RKO (cell line): ENCODE results near the gene GGACT.

Experiments used
- DNase-seq: peaks from one replicate; pipeline ENCODE4 v3.0.0-alpha.2; 2016; ENCODE audit warnings: low spot score

GGACT gene

DNA sequence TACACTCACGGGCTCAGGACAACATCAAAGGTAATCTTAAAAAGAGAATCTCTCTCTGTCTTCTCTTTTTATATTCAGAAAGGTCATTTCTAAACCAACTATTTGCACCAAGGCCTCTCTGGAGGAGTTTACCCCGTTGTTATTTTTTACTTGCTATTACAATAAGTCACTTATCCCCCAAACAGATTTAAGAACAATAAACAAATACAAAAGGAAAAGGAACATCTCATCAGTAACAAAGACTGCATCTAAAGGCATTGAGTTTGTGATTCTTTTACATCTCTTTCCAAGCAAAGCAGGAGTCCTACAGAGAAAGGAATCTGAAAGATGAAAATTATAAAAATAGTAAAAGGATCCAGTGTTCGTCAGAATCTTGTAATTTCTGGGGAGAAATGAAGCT, 75.4 kb downstream of the GGACT start:
- no peak for DNase-seq

DNA sequence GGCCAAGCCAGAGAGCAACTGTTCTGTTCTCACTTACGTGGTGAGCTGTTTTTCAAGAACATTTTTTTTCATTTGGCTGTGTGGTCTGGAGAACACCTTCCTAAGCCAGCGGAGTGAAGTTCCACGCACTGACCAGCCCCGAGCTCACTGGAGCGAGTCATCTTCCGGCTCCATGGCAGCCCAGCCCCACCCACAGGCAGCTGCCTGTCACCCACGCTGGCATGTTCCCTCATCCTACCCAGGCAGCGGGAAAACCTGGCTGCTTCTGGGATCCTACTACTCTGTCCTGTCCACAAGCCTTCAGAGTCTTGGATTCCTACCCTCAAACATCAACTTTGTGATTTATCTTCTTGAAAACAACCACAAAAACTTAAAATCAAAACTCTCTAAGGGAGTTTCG, 76.2 kb downstream of the GGACT start:
- DNase-seq: peak; percentile 8

DNA sequence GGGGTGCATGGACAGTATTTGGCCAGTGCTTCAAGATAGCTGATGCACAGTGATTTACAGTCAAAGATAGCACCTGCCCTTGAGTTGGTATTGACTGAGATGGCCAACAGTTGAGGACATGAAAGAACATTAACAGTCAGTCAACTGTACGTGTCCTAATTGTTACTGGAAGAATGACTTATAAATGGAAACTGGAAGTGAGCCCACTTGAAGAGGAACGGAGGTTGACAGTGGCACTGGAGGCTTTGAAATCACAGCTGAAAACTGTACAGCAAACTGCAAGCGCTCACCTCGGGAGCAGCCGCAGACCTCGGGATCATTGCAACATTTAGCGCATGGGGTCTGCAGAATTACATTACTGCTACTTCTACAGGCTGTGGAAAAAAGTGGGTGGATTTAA, 77.1 kb downstream of the GGACT start:
- no peak for DNase-seq

DNA sequence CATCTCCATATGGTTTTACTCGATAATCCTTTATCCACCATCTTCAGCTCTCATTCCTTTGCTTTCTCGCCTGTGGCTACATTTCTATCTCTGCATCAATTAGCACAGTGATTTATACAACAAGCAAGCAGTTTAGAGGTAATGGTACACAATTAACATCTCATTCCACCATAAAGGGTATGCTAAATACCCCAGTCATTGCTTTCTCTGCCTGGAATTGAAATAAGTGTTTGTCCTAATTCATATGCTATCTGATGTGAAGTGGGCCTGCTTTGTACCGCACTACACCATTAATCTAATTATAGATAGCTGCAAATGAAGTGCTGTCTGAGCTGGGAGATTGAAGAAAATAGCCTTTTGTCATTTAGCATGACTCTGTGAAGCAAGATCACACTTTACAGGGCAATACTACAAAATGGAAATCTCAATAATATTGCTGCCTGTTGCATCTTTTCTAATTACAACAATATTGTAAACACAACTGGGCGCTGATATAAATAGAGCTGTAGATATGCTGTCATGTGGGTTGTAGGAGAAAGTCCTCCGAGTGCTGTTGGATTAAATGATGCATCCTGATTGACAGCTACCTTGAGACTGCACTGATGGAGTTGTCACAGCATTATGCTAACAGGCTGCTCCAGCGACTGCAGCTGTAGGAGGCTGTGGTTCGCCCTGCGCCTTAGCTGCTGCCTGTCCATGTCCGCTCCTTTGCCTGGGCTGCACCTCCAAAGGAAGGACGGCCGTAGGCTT, 78.2 kb downstream of the GGACT start:
- DNase-seq: no peak

DNA sequence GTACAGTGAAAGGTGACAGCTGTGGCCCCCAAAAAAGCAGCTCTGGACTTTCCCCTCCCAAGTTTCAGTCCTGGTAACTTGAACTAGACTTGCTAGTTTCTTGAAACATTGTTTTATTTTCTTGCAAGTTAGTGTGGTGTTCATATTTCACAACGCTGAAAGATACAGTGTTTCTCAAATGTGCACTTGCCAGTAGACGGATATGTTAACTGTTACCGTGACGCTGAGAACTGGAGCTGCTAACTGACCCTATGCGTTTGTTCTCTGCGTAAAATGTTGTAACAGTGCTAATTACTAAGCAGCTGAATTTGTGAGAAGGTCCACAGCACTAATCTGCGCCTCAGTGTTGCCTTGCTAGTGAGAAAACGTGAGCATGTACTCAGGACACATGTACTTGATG, 79.6 kb downstream of the GGACT start:
- no peak for DNase-seq

DNA sequence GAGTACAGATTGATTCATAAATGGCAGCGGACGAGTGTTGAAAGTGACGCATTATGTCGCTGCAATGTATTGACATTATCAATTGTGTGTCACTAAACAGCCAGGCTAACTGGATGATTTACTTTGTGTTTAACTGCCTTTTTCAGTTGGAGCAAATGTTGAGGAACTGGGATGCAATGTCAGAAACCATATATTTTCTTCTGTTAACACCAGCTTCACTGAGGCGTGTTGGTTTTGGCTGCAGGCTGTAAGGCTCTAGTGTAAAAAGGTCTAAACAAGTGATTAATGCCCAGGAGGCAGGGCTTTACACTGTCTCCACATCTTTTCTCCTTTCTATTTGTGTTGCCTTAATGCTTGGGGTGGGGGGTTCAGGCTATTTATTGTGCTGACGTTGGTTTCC, 80.1 kb downstream of the GGACT start:
- no peak for DNase-seq

DNA sequence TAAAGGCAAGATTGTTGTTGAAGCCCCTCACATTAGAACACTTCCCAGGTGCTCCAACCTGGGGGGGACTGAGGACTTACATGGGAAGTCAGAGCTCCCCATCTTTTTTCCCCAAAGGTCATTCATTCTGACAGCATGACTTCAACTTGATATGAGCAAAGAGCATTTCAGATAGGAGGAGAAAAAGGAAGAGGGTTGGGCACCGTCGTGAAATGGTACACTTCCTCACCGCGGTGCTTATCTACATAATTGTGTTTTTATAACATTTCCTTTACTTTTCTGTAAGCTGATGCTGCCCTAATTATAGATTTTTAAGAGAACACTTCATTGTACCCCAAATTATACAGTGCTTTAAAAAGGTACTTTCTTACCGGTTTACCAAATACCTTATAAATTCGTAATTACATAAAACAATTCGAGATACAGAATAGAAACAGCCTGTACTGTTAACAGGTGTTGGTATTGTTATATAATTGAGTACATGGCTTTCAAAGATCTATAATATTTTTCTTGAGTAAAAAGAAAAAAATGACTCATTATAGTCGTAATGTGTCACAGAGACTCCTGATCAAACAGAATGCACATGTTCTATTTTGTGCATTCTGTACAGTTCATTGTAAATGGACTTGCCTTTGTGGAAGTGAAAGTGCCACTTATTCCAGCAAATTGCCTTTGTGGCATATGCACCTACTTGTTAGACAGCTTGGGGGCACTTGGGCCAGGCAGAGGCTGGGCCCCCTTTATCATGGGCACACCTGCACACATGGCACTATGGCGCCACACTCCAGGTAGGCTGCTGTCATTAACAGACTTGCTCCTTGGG, 81.8 kb downstream of the GGACT start:
- no peak for DNase-seq

DNA sequence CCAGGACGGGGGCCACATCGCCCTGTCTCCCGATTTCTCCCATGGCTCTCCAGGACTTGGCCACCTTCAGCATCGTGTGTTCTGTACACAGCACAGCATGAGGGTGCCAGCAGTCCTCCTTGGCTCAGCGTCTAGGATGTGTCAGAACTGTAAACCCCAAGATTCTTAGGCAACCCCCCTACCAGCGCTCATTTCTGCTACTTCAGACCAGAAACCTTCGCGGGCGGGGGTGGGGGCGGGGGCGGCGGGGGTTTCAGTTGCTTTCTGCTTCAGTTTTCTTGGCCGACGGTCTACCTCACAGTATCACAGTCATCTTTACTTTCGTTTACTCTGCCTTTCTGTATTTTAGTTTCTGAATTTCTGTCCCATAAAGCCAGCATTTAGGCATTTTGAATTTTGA, 82.4 kb downstream of the GGACT start:
- no peak for DNase-seq

DNA sequence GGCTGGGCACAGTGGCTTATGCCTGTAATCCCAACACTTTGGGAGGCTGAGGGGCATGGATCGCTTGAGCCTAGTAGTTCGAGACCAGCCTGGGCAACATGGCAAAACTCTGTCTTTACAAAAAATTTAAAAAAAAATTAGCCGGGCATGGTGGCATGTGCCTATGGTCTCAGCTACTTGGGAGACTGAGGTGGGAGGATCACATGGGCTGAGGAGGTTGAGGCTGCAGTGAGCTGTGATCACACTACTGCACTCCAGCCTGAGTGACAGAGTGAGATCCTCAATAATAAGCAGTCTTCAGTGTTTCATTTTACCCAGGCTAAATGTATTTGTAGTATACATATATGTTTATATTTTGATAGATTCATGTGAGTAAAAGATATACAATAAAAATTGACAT, 85.0 kb downstream of the GGACT start:
- no peak for DNase-seq

DNA sequence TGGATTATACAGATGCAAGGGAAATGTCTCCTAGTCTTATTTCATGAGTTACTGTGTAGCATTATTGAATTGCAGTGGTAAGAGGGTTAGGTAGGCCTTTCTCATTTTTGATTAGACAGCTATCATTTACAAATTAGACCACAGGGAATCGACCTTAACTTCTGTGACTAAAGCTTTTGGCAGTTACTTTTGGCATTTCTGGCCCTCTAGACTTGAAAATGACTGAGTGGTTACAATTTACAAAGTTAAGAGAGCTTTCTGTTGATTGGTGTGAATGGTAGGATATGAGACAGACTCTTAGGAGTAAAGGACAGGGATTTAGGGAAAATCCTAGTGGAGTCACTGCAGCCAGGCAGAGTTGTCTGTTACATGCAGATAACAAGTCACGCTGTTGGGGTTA, 86.1 kb downstream of the GGACT start:
- no peak for DNase-seq

DNA sequence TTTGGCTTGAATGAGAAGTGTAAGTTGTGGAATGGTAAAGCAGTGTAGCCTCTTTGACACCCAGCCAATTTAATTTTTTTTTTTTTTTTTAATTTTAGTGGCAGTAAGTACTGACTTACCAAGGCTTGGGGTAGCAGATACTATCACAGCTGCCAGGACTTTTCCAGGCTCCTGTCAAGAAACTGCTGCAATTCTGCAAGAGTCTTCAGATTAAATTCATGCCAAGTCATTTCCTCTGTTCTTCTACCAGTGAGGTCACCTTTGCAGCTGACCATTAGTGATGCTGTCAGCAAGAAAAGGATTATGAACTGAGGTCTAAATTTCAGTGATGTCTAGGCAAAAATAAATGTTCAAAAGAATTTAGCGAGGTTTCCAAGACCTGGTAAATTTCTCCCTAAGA, 91.2 kb downstream of the GGACT start:
- peak; percentile 30 for DNase-seq

DNA sequence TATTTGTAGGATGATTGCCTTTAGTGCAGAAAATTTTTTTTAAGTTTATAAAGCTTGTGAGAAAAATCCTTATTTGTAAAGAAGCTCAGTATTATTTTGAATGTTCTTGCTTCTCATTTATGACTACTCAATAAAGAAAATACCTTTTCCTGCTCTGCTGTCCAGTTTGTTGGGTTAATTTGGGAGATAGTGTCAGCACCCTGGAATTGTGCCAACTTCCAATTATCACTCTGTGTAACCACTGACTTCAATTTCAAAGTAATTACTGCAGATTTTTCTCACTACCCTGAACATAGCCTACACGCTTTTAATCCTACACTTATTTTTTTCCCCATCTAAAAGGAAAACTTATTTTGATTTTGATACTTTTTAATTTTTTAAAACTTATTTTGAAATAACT, 93.1 kb downstream of the GGACT start:
- no peak for DNase-seq

DNA sequence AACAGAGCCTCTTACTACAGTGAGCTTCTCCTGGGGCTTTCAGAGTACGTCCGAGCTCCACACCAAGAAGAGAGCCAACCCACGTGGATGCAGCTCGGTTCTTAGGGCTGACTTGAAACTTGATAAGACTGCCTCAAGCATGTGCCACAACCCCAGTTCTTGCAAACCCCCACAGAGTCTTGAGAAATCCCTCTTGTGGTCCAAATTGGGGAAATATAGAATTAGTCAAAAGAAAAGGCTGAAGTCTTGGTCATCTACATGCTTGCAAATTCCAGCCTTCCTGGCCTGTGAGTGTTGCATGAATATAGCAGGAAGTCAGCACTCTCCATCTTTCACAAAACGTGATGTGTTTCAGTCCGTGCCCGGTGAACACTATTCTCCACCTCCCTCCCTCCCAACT, 95.2 kb downstream of the GGACT start:
- no peak for DNase-seq

DNA sequence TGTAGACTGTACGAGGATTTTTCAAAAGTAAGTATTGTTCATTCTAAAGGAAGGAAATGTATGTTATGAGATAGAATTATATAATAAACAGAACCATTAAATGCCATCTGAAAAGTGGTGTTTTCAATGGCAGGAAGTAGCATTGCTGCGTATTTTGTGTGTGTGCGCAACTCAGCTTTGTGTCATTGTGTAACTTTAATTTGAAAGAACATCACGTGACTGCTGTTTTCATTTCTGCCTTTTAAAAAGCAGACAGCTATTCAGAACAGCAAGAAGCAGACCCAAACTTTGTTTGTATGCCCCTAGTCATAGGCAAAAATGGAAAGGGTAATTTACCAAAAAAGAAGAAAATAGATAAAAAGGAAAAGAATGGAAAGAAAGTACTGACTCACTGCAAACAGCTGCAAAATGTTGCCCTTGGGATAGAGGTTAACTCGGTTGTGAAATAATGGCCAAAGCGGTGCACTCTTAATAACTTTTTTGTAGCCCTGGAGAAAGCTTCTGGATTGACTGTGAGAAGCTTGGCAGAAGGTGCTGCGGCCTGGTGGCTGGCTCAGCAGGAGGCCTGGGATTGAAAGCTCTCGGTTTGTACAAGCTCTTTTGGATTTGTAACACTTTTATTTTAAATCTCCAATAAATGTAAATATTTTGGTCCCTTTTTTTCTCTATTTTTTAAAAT, 97.3 kb downstream of the GGACT start:
- no peak for DNase-seq

DNA sequence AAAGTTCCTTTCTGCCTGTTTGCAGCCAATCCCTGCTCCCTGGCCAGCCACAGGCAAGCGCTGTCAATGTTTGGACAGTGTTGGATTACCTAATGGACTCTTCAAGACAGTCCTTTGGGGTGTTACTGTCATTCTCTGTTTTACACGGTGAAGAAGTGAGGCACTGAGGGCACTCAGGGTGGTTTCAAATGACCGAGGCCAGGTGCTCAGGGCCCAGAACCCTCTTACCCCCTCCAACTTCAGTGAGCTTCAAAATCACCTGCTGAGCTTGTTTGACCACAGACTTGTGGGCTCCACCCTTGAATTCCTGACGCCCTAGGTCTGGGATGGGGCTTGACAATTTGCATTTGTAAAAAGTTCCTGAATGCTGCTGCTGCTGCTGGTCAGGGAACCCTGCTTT, 97.9 kb downstream of the GGACT start:
- no peak for DNase-seq

DNA sequence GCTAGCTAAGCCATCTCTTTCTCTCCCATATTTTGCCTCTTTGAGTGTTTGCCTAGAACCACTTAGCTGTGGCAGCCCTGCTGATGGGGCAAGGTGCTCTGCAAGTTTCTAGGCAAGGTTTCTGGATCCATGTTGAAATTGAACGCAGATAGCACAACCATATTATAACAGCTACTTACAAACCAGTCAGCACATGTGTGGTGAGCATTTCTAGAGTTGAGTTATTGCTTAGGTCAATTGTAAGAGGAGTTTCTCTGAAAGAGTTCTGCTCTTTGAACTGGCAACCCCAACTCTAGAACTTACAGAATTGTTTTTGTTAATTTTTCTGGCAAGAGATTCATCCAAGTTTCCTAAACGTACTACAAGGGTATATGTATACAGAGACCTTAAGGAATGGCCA, 103.3 kb downstream of the GGACT start:
- DNase-seq: no peak

DNA sequence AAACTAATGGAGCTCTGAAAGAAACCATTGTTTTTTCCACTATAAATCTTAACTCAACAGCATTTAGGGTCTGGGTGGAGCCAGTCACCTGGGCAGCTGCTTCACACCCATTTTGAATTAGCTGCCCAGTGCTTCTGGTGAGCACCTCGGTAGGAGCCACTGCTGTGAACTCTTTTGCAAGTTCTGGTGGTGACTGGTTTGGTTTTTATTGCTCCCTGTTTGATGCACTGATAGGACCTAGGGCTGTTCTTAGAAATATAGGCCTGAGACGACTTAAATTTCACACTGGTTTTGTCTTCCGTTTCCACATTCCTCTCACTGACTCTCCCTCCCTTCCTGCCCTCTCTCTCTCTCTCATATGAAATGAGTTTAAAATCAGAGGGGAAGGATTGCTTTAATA, 103.9 kb downstream of the GGACT start:
- no peak for DNase-seq

DNA sequence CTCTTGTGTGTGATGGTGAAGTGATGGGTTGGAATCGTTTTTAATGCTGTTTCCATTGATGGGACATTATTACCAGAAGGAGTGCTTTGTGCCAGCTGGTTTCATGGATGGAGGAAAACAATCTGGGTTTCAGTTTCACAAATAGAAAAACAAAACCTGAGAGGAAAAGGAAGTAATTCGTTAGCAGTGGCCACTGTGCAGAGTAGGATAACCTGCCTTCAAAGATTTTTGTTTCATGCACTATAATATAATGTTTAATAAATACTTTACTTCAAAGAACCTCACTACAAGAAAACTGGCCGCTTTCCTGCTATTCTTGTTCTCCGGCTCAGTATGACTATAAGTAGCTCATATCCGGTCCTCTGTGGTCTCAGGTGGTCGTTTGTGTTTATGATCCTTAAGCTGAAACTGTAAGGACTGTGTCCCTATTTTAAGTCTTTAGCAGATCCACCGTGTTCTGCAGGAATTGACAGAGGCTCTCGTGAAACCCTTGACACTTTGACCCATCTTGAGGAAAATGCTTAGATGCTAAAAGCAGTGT, 104.7 kb downstream of the GGACT start:
- DNase-seq: no peak

DNA sequence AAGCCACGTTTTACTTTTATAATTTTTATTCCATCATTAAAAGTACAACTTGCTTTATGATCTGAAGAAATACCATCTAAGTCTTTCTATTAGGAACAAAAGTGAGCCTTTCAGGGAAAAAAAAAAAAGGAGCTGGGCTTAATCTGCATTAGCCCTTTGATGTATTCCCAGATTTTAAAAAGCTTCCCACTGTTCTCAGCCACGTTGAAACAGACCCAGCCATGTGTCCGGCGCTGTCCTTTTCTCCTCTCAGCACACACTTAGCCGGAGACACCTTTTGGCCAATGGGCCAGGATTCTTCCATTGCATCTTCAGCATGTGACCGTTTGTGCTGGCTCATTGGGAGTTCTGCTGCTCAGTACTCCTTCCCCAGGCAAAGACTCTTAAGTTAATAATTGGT, 105.5 kb downstream of the GGACT start:
- DNase-seq: no peak

DNA sequence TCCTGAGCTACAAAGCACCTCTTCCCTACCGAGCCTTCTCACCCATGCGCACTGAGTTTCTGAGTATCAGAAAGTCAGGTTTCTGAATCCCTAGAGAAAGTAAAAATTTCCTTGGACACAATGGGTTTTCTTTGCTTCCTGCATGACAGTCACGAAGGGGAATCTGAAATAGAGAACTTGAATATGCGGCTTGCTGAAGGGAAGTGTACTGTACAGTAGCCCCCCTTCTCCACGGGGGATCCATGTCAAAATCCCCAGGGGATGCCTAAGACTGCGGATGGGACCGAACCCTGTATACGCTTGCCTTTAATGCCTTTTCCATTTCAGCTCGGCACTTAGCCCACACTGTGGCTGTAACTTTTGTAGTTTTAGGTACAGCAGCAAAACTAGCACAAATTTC, 107.9 kb downstream of the GGACT start:
- no peak for DNase-seq
